Keratinocyte (primary cell): ENCODE data around the gene RTN4RL2.

Experiments
- CTCF ChIP-seq, 3 experiments: IDR thresholded peaks in 1 of 3; conservative IDR thresholded peaks in 1 of 3; optimal IDR thresholded peaks in 1 of 3; 2 replicates in 2 of 3; 3 replicates in 1 of 3; pipeline versions ENCODE3 to v1.5.1; 2011; ENCODE audit warnings: low read length in 3 of 3, mild to moderate bottlenecking in 3 of 3, moderate library complexity in 2 of 3, control low read depth in 1 of 3, inconsistent platforms in 1 of 3; ENCODE audit not compliant: insufficient read depth in 2 of 3; ENCODE audit errors: extremely low read depth in 1 of 3
- EZH2 ChIP-seq: IDR thresholded peaks from one replicate; pipeline ENCODE4 v1.6.1; 2012; ENCODE audit warnings: inconsistent platforms, mild to moderate bottlenecking, low read length, moderate library complexity

DNA sequence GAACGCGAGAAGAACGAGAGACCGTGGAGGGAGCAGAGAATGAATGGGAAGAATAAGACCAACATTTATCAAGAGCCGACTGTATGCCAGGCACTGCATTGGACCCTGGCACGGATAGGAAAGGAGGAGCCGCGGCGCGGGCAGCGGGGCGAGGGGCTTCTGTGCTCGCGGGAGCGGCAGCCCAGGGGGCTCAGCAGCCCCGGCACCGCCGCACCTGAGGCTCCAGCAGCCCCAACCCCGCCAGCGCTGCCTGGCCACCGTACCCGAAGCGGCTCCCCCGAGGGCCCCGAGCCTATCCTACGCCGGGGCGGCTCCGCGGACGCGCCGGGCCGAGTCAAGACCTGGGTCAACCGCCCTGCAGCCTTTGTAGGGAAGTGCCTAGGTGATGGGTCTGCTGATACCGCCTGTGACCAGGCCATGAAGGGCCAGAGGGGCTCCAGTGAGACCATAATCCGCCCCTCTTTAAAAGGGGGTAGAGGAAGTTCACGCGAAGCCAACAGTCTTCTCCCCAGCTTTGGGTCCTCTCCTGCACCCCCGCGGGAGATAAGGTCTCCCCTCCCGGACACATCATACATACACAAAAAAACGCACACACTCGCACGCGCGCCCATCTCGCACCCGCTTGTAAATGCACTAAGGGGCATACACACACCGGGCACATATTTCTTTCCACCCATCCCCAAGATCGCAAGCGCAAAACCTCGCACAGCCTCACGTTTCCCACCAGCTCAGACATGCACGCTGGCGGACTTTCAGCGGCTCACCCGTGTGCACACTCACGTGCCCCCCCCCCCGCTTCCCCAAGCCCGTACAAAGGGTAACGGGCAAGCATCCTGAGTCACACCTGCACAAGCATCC is 935 bp upstream of the RTN4RL2 start:
- TF ChIP-seq CTCF (optimal IDR thresholded peaks at IDR 0.05 in 1 of 3, IDR thresholded peaks at IDR 0.05 in 1 of 3, conservative IDR thresholded peaks at IDR 0.05 in 1 of 3; ENCODE audit: extremely low read depth in 1 of 3, insufficient read depth in 2 of 3, low read length in 3 of 3) = no peak
- TF ChIP-seq EZH2 = peak; percentile 92
